ENCODE data around the gene ZFHX3. TPM values are rescaled to one million over a fixed set of nuclear protein-coding genes. Genes with fewer than 3 reads are reported as not detected.

The ZFHX3 gene
- total and polyA plus RNA-seq, 4 donors = 2.6 to 32.7 (median 14.7) TPM

DNA sequence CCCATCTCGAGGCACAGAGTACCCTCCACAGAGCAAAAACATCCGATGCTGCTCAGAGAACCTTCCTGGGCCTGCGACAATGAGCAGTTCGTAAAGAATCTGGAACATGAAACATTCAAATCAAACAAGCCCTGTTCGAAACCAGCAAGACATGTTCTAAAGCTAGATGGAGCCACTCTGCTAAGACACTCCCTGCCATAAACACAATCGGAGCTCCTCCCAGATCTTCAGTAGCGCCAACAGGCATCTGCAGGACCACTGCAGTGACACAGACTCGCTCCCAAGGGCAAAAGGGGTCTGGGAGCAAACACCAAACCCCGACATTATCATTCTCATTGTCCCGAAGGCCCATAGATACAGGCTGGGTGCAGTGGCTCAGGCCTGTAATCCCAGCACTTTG lies 108.7 kb downstream of the ZFHX3 start:
- TF ChIP-seq, protein P1, sequence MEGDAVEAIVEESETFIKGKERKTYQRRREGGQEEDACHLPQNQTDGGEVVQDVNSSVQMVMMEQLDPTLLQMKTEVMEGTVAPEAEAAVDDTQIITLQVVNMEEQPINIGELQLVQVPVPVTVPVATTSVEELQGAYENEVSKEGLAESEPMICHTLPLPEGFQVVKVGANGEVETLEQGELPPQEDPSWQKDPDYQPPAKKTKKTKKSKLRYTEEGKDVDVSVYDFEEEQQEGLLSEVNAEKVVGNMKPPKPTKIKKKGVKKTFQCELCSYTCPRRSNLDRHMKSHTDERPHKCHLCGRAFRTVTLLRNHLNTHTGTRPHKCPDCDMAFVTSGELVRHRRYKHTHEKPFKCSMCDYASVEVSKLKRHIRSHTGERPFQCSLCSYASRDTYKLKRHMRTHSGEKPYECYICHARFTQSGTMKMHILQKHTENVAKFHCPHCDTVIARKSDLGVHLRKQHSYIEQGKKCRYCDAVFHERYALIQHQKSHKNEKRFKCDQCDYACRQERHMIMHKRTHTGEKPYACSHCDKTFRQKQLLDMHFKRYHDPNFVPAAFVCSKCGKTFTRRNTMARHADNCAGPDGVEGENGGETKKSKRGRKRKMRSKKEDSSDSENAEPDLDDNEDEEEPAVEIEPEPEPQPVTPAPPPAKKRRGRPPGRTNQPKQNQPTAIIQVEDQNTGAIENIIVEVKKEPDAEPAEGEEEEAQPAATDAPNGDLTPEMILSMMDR (IDR thresholded peaks at IDR 0.05; ENCODE audit: control extremely low read depth, extremely low read depth) = no peak
- no peaks in the 10 kb centered on the region for H3K27me3 ChIP-seq (ENCODE audit: control insufficient read depth in 3 of 3, insufficient read depth in 3 of 3, low read length in 2 of 3)
- DNase-seq (peak; percentile 63 to 83 (median 78)), ATAC-seq (ENCODE audit: insufficient read depth, low FRiP score) (no peak)
- WGBS, 2 donors = 74 to 77% methylated on average over 10 of the region's 10 CpGs
- no peak overlapping the region for H3K9ac ChIP-seq (ENCODE audit: insufficient read depth in 1 of 2, low read length in 2 of 2)
- no peaks in the 10 kb centered on the region for H3K9me3 ChIP-seq (ENCODE audit: control insufficient read depth in 4 of 4, insufficient read depth in 3 of 4, low read length in 3 of 4)
- no peak overlapping the region for H3K4me3 ChIP-seq
- peak overlapping the region; percentile 67 to 81 for H3K27ac ChIP-seq (ENCODE audit: low read depth in 1 of 2, low read length in 1 of 2)
- peaks cover 6 to 50% (median 20%) of the 10 kb centered on the region in 5 donors for H3K4me1 ChIP-seq (ENCODE audit: control insufficient read depth in 5 of 5, insufficient read depth in 5 of 5, low read length in 5 of 5)
- H3K36me3 ChIP-seq (ENCODE audit: control insufficient read depth in 4 of 4, insufficient read depth in 4 of 4, low read length in 4 of 4) = peaks cover 0 to 4% (median 0%) of the 10 kb centered on the region in 4 donors

DNA sequence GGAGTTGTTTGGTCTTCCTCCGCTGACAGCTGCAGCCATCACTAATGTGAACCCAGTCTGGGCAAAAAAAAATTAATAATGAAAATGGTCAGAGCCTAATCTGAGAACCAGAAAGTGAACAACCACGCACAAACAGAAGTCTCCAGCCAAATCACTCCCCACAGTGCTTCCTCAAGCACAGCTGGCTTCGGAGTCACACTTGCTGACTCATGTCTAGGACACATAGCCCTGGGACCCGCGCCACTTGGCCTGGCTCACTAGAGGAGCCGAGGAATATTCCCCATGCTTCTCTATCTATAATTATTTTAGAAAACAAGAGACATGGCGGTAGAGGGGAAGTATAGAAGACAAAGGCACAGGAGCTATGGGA lies 109.1 kb downstream of the ZFHX3 start:
- ATAC-seq (ENCODE audit: insufficient read depth, low FRiP score) = peak; percentile 74
- peaks cover 6 to 50% (median 20%) of the 10 kb centered on the region in 5 donors for H3K4me1 ChIP-seq (ENCODE audit: control insufficient read depth in 5 of 5, insufficient read depth in 5 of 5, low read length in 5 of 5)
- H3K4me3 ChIP-seq = no peak overlapping the region

DNA sequence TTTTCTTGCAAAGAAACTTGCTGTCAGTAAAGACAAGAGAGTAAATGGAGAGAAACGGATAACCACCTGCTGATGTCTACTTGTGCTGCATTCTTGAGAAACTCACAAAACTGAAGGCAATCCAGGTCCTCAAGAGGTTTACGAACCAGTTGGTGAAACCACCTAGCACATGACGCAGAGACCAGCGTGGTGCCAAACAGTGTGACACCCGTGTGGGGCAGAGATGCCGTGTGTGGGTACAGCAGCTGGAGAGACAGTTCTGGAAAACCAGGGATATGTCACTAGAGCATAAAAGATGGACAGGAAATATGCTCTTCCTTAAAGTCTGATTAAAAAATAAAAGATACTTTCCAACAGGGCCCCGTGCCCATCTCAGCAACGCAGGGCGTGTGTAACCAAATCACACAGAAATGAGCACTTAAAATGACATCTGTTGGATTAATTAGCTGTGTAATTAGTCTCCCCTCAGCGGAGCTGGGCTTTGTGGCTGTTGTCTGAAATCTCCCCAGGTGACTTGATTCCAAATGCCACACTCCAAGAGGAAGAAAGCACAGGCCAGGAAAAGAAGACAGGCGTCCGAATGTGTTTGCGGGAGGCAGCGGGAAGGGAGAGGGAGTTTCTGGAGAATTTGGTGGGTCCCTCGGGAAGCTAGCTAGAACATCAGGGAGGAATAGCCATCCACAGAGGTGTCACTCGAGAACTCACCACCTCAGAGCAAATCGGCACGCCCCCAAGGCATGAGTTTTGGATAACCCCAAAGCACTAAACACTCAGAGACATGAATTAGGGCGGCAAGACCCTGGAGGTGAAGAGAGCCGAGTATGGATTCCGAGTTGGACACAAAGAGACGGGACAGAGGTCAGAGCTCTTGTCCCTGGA lies 109.8 kb downstream of the ZFHX3 start:
- WGBS, 2 donors = 77 to 80% methylated on average over 22 of the region's 22 CpGs

More for the DNA sequence above, 109.1 kb downstream of the ZFHX3 start:
- WGBS, 2 donors = 35 to 46% methylated on average over 7 of the region's 7 CpGs
- TF ChIP-seq, protein P1 (IDR thresholded peaks at IDR 0.05; ENCODE audit: control extremely low read depth, extremely low read depth) = no peak
- DNase-seq = peak; percentile 92 to 98 (median 96)
- Histone ChIP-seq H3K36me3 (ENCODE audit: control insufficient read depth in 4 of 4, insufficient read depth in 4 of 4, low read length in 4 of 4) (peaks cover 0 to 4% (median 0%) of the 10 kb centered on the region in 4 donors), H3K9me3 (ENCODE audit: control insufficient read depth in 4 of 4, insufficient read depth in 3 of 4, low read length in 3 of 4) (no peaks in the 10 kb centered on the region), H3K27ac (ENCODE audit: low read depth in 1 of 2, low read length in 1 of 2) (peak overlapping the region; percentile 67 to 81), H3K27me3 (ENCODE audit: control insufficient read depth in 3 of 3, insufficient read depth in 3 of 3, low read length in 2 of 3) (no peaks in the 10 kb centered on the region), H3K9ac (ENCODE audit: insufficient read depth in 1 of 2, low read length in 2 of 2) (peak overlapping the region in 1 of 2 donors; percentile 51)

More for the DNA sequence above, 109.8 kb downstream of the ZFHX3 start:
- Histone ChIP-seq H3K9ac (ENCODE audit: insufficient read depth in 1 of 2, low read length in 2 of 2) (peak overlapping the region in 1 of 2 donors; percentile 51), H3K4me3 (no peak overlapping the region), H3K9me3 (ENCODE audit: control insufficient read depth in 4 of 4, insufficient read depth in 3 of 4, low read length in 3 of 4) (no peaks in the 10 kb centered on the region), H3K27me3 (ENCODE audit: control insufficient read depth in 3 of 3, insufficient read depth in 3 of 3, low read length in 2 of 3) (no peaks in the 10 kb centered on the region), H3K27ac (ENCODE audit: low read depth in 1 of 2, low read length in 1 of 2) (peak overlapping the region; percentile 35 to 50), H3K36me3 (ENCODE audit: control insufficient read depth in 4 of 4, insufficient read depth in 4 of 4, low read length in 4 of 4) (peaks cover 0 to 4% (median 0%) of the 10 kb centered on the region in 4 donors), H3K4me1 (ENCODE audit: control insufficient read depth in 5 of 5, insufficient read depth in 5 of 5, low read length in 5 of 5) (peaks cover 6 to 56% (median 20%) of the 10 kb centered on the region in 5 donors)
- DNase-seq = peak in 1 of 3 donors; percentile 24
- TF ChIP-seq, protein P1 (IDR thresholded peaks at IDR 0.05; ENCODE audit: control extremely low read depth, extremely low read depth) = no peak
- ATAC-seq (ENCODE audit: insufficient read depth, low FRiP score) = no peak
